NB4 (cell line): ENCODE data around the gene PKD2.
"Not testable (repeated sequence)": the region's sequence is repeated elsewhere in the genome, so short reads cannot be mapped to it uniquely, and the experiment has no call there.

Experiments
- DNase-seq: peaks from one replicate; pipeline ENCODE4 v3.0.0; 2010; ENCODE audit warnings: low read depth
- H3K4me3 ChIP-seq: one replicate; pipeline ENCODE4 v1.5.1; 2011; ENCODE audit warnings: mild to moderate bottlenecking, low read depth, low read length, moderate library complexity
- MAX ChIP-seq: IDR thresholded peaks from 2 replicates; pipeline ENCODE4 v1.6.1; 2011; ENCODE audit warnings: low read depth, low read length
- MYC ChIP-seq: IDR thresholded peaks from 2 replicates; pipeline ENCODE4 v1.6.1; 2011; ENCODE audit warnings: low read depth, low read length
- POLR2A ChIP-seq: IDR thresholded peaks from 2 replicates; pipeline ENCODE4 v1.6.1; 2011; ENCODE audit warnings: mild to moderate bottlenecking; ENCODE audit not compliant: insufficient read length; ENCODE audit errors: extremely low read depth
- TF ChIP-seq, protein P1 (sequence below): IDR thresholded peaks from one replicate; pipeline ENCODE4 v1.5.1; 2012; ENCODE audit warnings: low read depth, low read length

Gene PKD2

DNA sequence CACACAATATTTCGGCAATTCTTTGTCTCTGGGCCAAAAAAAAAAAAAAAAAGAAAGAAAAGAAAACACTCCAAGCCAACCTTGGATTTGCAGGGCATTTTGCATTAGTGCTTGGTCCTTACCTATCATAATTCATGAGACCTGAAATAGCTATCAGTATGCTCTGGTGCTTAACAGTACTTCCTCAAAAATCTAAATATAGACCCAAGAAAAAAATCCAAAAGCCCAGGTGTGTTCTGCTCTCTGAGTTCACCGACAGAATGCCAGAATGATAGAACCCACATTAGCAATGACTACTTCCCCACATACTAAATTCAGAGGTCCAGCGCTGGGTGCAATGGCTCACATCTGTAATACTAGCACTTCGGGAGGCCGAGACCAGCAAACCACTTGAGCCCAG is 108.2 kb downstream of the PKD2 start:
- H3K4me3 ChIP-seq: no peak overlapping the region
- TF ChIP-seq POLR2A (no peak), MYC (no peak), MAX (no peak)
- TF ChIP-seq, protein P1, sequence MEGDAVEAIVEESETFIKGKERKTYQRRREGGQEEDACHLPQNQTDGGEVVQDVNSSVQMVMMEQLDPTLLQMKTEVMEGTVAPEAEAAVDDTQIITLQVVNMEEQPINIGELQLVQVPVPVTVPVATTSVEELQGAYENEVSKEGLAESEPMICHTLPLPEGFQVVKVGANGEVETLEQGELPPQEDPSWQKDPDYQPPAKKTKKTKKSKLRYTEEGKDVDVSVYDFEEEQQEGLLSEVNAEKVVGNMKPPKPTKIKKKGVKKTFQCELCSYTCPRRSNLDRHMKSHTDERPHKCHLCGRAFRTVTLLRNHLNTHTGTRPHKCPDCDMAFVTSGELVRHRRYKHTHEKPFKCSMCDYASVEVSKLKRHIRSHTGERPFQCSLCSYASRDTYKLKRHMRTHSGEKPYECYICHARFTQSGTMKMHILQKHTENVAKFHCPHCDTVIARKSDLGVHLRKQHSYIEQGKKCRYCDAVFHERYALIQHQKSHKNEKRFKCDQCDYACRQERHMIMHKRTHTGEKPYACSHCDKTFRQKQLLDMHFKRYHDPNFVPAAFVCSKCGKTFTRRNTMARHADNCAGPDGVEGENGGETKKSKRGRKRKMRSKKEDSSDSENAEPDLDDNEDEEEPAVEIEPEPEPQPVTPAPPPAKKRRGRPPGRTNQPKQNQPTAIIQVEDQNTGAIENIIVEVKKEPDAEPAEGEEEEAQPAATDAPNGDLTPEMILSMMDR: no peak
- no peak for DNase-seq

GRCh38 chr4:88119943-88120342 is 112.5 kb downstream of the PKD2 start:
- DNase-seq: no peak
- TF ChIP-seq, protein P1: no peak
- TF ChIP-seq POLR2A: no peak
- no peak overlapping the region for H3K4me3 ChIP-seq

- not testable (repeated sequence) for H3K4me3 ChIP-seq, DNase-seq
These were observed 114.8 kb downstream of the PKD2 start for GRCh38 chr4:88122260-88122659.
